ENCODE results near the gene TENM4. TPM values are rescaled to one million over a fixed set of nuclear protein-coding genes. Genes with fewer than 3 reads are reported as not detected.

The TENM4 gene
- polyA plus RNA-seq, 3 donors = 0.31 to 1.7 TPM; not detected in 1

GRCh38 chr11:79028225-79028624 is 412.6 kb downstream of the TENM4 start:
- WGBS (ENCODE audit: insufficient coverage) = no CpG with 5 or more reads among the region's 1 CpG
- no peak overlapping the region for H2AFZ ChIP-seq (ENCODE audit: insufficient read depth, low read depth, low read length, poor library complexity, severe bottlenecking)
- no peaks in the 10 kb centered on the region for H3K79me2 ChIP-seq (ENCODE audit: insufficient read depth, low read length)
- intact Hi-C loops (cut with micrococcal nuclease) = no loop called here
- DNase-seq = no peak
- peaks cover 96 to 98% of the 10 kb centered on the region in 2 donors for H3K27me3 ChIP-seq (ENCODE audit: control insufficient read depth in 2 of 2, insufficient read depth in 2 of 2, low read length in 2 of 2)
- H3K4me3 ChIP-seq (replicated peaks in 1 of 3; ENCODE audit: low read depth in 2 of 3, low read length in 3 of 3) = no peak overlapping the region
- no peaks in the 10 kb centered on the region for H3K36me3 ChIP-seq (replicated peaks in 1 of 2; ENCODE audit: control insufficient read depth in 1 of 2, insufficient read depth in 2 of 2, low read length in 2 of 2)
- TF ChIP-seq CTCF (IDR thresholded peaks at IDR 0.05) = no peak
- H3K4me2 ChIP-seq (replicated peaks; ENCODE audit: extremely low read depth, low read length, poor library complexity, severe bottlenecking) = no peak overlapping the region
- no peaks in the 10 kb centered on the region for H4K20me1 ChIP-seq (ENCODE audit: insufficient read depth, low read length)
- peaks cover 12% of the 10 kb centered on the region for H3K4me1 Mint-ChIP-seq
- H3K4me3 Mint-ChIP-seq = peak overlapping the region in 1 of 2 donors; percentile 54
- peaks cover 0 to 9% of the 10 kb centered on the region in 2 donors for H3K4me1 ChIP-seq (ENCODE audit: control insufficient read depth in 1 of 2, insufficient read depth in 2 of 2, low read length in 2 of 2)
- H3K27ac Mint-ChIP-seq = no peak overlapping the region
- H3K9me3 Mint-ChIP-seq = peaks cover 0 to 1% (median 0%) of the 10 kb centered on the region in 7 donors
- no peaks in the 10 kb centered on the region for H3K36me3 Mint-ChIP-seq
- H3K27ac ChIP-seq (ENCODE audit: low read depth in 1 of 2, low read length in 2 of 2) = no peak overlapping the region
- H3K9me3 ChIP-seq (replicated peaks in 1 of 2; ENCODE audit: control insufficient read depth in 1 of 2, insufficient read depth in 1 of 2, low read length in 2 of 2) = no peaks in the 10 kb centered on the region
- no peak overlapping the region for H3K9ac ChIP-seq (ENCODE audit: insufficient read depth, low read length, poor library complexity, severe bottlenecking)
- H3K27me3 Mint-ChIP-seq (ENCODE audit: low read depth in 3 of 3) = peaks cover 70 to 97% (median 87%) of the 10 kb centered on the region in 3 donors

GRCh38 chr11:79026803-79027445 is 413.9 kb downstream of the TENM4 start:
- Histone ChIP-seq H2AFZ (ENCODE audit: insufficient read depth, low read depth, low read length, poor library complexity, severe bottlenecking) (no peak overlapping the region), H3K27ac (ENCODE audit: low read depth in 1 of 2, low read length in 2 of 2) (no peak overlapping the region), H3K36me3 (replicated peaks in 1 of 2; ENCODE audit: control insufficient read depth in 1 of 2, insufficient read depth in 2 of 2, low read length in 2 of 2) (no peaks in the 10 kb centered on the region), H3K9me3 (replicated peaks in 1 of 2; ENCODE audit: control insufficient read depth in 1 of 2, insufficient read depth in 1 of 2, low read length in 2 of 2) (no peaks in the 10 kb centered on the region), H3K4me2 (replicated peaks; ENCODE audit: extremely low read depth, low read length, poor library complexity, severe bottlenecking) (no peak overlapping the region), H3K79me2 (ENCODE audit: insufficient read depth, low read length) (no peaks in the 10 kb centered on the region), H4K20me1 (ENCODE audit: insufficient read depth, low read length) (no peaks in the 10 kb centered on the region), H3K4me3 (replicated peaks in 1 of 3; ENCODE audit: low read depth in 2 of 3, low read length in 3 of 3) (no peak overlapping the region), H3K27me3 (ENCODE audit: control insufficient read depth in 2 of 2, insufficient read depth in 2 of 2, low read length in 2 of 2) (peaks cover 96 to 97% of the 10 kb centered on the region in 2 donors), H3K4me1 (ENCODE audit: control insufficient read depth in 1 of 2, insufficient read depth in 2 of 2, low read length in 2 of 2) (peaks cover 0 to 9% of the 10 kb centered on the region in 2 donors), H3K9ac (ENCODE audit: insufficient read depth, low read length, poor library complexity, severe bottlenecking) (no peak overlapping the region)
- intact Hi-C loops (cut with micrococcal nuclease) = no loop called here
- no peak for DNase-seq
- peak overlapping the region in 1 of 2 donors; percentile 52 for H3K4me3 Mint-ChIP-seq
- H3K27me3 Mint-ChIP-seq (ENCODE audit: low read depth in 3 of 3) = peaks cover 73 to 96% (median 87%) of the 10 kb centered on the region in 3 donors
- WGBS (ENCODE audit: insufficient coverage) = no CpG with 5 or more reads among the region's 3 CpGs
- no peaks in the 10 kb centered on the region for H3K36me3 Mint-ChIP-seq
- H3K4me1 Mint-ChIP-seq = peaks cover 12% of the 10 kb centered on the region
- H3K27ac Mint-ChIP-seq = no peak overlapping the region
- no peak for TF ChIP-seq CTCF (IDR thresholded peaks at IDR 0.05)
- H3K9me3 Mint-ChIP-seq = peaks cover 0 to 1% (median 0%) of the 10 kb centered on the region in 7 donors

Measured in CD14-positive monocyte (primary cell).